GM23338 (cell line): Measurements from ENCODE around the gene C1orf141. TPM values are rescaled to one million over a fixed set of nuclear protein-coding genes. Genes with fewer than 3 reads are reported as not detected.

Source experiments
- ATAC-seq: fragments of 200-7000 bp; cut with Tn5 transposase; 3 replicates; pipeline ENCODE4 v1.9.1; 2020
- DNase-seq: peaks from one replicate; pipeline ENCODE4 v3.0.0-alpha.2; 2015; ENCODE audit warnings: low spot score
- H2AFZ ChIP-seq: fragments of 200-600 bp; sonication (generic); 2 replicates; pipeline ENCODE4 v1.8.0; 2016; ENCODE audit warnings: antibody characterized with exemption, mild to moderate bottlenecking, moderate library complexity
- H3F3A ChIP-seq: fragments of 200-600 bp; sonication (generic); replicated peaks from 2 replicates; pipeline ENCODE4 v1.8.0; 2017; ENCODE audit warnings: antibody characterized with exemption, mixed run types, low read depth
- H3K27ac ChIP-seq: fragments of 200-600 bp; sonication (generic); 2 replicates; pipeline ENCODE4 v1.6.1; 2016; ENCODE audit warnings: low read depth
- H3K27me3 ChIP-seq: fragments of 200-600 bp; sonication (generic); 2 replicates; pipeline ENCODE4 v1.8.0; 2016; ENCODE audit warnings: mild to moderate bottlenecking, mixed run types, moderate library complexity; ENCODE audit not compliant: insufficient read depth
- H3K36me3 ChIP-seq: fragments of 200-600 bp; sonication (generic); 2 replicates; pipeline ENCODE4 v1.8.0; 2016; ENCODE audit warnings: mild to moderate bottlenecking; ENCODE audit not compliant: insufficient read depth
- H3K4me1 ChIP-seq: fragments of 200-600 bp; sonication (generic); 2 replicates; pipeline ENCODE4 v1.8.0; 2016; ENCODE audit warnings: mild to moderate bottlenecking, moderate library complexity; ENCODE audit not compliant: insufficient read depth
- H3K4me2 ChIP-seq: fragments of 200-600 bp; sonication (generic); 2 replicates; pipeline ENCODE4 v1.7.1; 2017; ENCODE audit warnings: mixed run types
- H3K4me3 ChIP-seq: fragments of 200-600 bp; sonication (generic); 2 replicates; pipeline ENCODE4 v1.6.1; 2016; ENCODE audit warnings: mixed run types
- H3K79me2 ChIP-seq: fragments of 200-600 bp; sonication (generic); replicated peaks from 2 replicates; pipeline ENCODE4 v1.8.0; 2017; ENCODE audit warnings: mild to moderate bottlenecking; ENCODE audit not compliant: insufficient read depth
- H3K9me2 ChIP-seq: fragments of 200-600 bp; sonication (generic); 2 replicates; pipeline ENCODE4 v1.8.0; 2017; ENCODE audit not compliant: insufficient read depth
- H4K20me1 ChIP-seq: fragments of 200-600 bp; sonication (generic); replicated peaks from 2 replicates; pipeline ENCODE4 v1.8.0; 2017; ENCODE audit warnings: mild to moderate bottlenecking; ENCODE audit not compliant: insufficient read depth
- H3K27ac Mint-ChIP-seq: 2 replicates; pipeline ENCODE4 v1.8.0; 2020; ENCODE audit warnings: inconsistent platforms, mild to moderate bottlenecking, moderate library complexity, mixed read lengths
- H3K27me3 Mint-ChIP-seq: 3 replicates; pipeline ENCODE4 v1.8.0; 2022; ENCODE audit warnings: low read depth, mild to moderate bottlenecking, moderate library complexity, mixed read lengths, inconsistent platforms; ENCODE audit not compliant: insufficient read depth, poor library complexity
- H3K36me3 Mint-ChIP-seq: 3 replicates; pipeline ENCODE4 v1.8.0; 2021; ENCODE audit warnings: low read depth, mild to moderate bottlenecking, inconsistent platforms, moderate library complexity, mixed read lengths
- H3K4me1 Mint-ChIP-seq: 3 replicates; pipeline ENCODE4 v1.8.0; 2020; ENCODE audit warnings: mild to moderate bottlenecking, inconsistent platforms, mixed read lengths
- H3K4me3 Mint-ChIP-seq: 3 replicates; pipeline ENCODE4 v1.8.0; 2021; ENCODE audit warnings: moderate library complexity, mild to moderate bottlenecking, inconsistent platforms, mixed read lengths
- H3K9me3 Mint-ChIP-seq: 3 replicates; pipeline ENCODE4 v1.8.0; 2020; ENCODE audit warnings: moderate library complexity, mild to moderate bottlenecking, inconsistent platforms, mixed read lengths
- EZH2 ChIP-seq: fragments of 200-600 bp; sonication (generic); IDR thresholded peaks from one replicate; pipeline ENCODE4 v1.8.0; 2017; ENCODE audit warnings: antibody characterized with exemption, mild to moderate bottlenecking, low read depth; ENCODE audit not compliant: unreplicated experiment
- EZH2phosphoT487 ChIP-seq: fragments of 200-600 bp; sonication (generic); IDR thresholded peaks from one replicate; pipeline ENCODE4 v1.8.1; 2018; ENCODE audit warnings: antibody characterized with exemption; ENCODE audit not compliant: unreplicated experiment
- JUNB ChIP-seq: IDR thresholded peaks from one replicate; pipeline ENCODE4 v1.6.1; 2016; ENCODE audit warnings: antibody characterized with exemption; ENCODE audit not compliant: unreplicated experiment
- POLR2AphosphoS5 ChIP-seq: IDR thresholded peaks from 2 replicates; pipeline ENCODE4 v1.6.1; 2016; ENCODE audit warnings: antibody characterized with exemption, low read depth
- polyA plus RNA-seq: library from polyadenylated mRNA; unstranded; fragments of >200 nt; fragmentation: Nextera tagmentation; extraction: Ambion mirVana; gene quantifications from 2 replicates; pipeline ENCODE4 v1.2.1, GENCODE V29; 2016
- total RNA-seq: library from RNA; depleted of rRNA; stranded (reverse); fragments of >200 nt; shearing (Covaris generic); gene quantifications from 2 replicates; pipeline ENCODE4 v1.2.3, GENCODE V29; 2014
- TF ChIP-seq, protein P1 (sequence below): IDR thresholded peaks from one replicate; pipeline ENCODE4 v1.6.1; 2018; ENCODE audit warnings: antibody characterized with exemption; ENCODE audit not compliant: unreplicated experiment
- TF ChIP-seq, protein P2 (sequence below): IDR thresholded peaks from 2 replicates; pipeline ENCODE4 v1.6.1; 2016; ENCODE audit warnings: antibody characterized with exemption
- TF ChIP-seq, protein P3 (sequence below): fragments of 250-450 bp; sonication (Bioruptor Pico); IDR thresholded peaks from 2 replicates; pipeline ENCODE4 v1.5.0; 2020; ENCODE audit warnings: mild to moderate bottlenecking, moderate library complexity

C1orf141 gene
- total and polyA plus RNA-seq, 2 experiments from 2014 or later, result not detected

DNA sequence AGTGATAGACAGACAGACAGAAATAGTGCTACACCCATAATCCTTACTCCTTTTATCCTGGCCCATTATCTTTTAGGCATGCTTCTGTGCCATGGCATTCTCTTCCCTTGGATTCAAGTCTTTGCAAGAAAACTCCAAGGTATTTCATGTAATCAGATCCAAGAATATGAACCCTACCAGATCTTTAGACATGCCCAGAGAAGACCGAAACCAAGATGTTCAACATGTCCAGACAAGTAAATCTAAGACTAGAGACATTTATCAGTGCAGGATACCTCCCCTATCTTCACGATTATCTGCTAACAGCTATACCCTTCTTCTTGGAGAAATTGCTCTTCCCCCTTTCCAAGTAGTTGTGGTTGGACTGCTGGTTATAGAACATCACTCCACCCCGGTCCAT, 11.8 kb upstream of the C1orf141 start:
- Histone ChIP-seq H3K4me3 (no peak overlapping the region), H4K20me1 (no peaks in the 10 kb centered on the region), H3K9me2 (0 out of 2 replicates have a peak, but pooled peaks cover 6% of the 10 kb centered on the region), H3K79me2 (no peaks in the 10 kb centered on the region), H3K36me3 (no peaks in the 10 kb centered on the region), H3K4me2 (no peak overlapping the region), H2AFZ (no peak overlapping the region), H3K27me3 (no peaks in the 10 kb centered on the region), H3F3A (no peaks in the 10 kb centered on the region), H3K4me1 (no peaks in the 10 kb centered on the region), H3K27ac (no peak overlapping the region)
- Mint-ChIP-seq H3K27me3 (peaks cover 2% of the 10 kb centered on the region), H3K4me3 (no peak overlapping the region), H3K4me1 (peaks cover 5% of the 10 kb centered on the region; the same call in 2 of the 3 replicates), H3K27ac (no peak overlapping the region), H3K36me3 (no peaks in the 10 kb centered on the region), H3K9me3 (no peaks in the 10 kb centered on the region; the same call in 2 of the 3 replicates)
- no peak for DNase-seq
- TF ChIP-seq POLR2AphosphoS5, result no peak
- TF ChIP-seq, protein P1, sequence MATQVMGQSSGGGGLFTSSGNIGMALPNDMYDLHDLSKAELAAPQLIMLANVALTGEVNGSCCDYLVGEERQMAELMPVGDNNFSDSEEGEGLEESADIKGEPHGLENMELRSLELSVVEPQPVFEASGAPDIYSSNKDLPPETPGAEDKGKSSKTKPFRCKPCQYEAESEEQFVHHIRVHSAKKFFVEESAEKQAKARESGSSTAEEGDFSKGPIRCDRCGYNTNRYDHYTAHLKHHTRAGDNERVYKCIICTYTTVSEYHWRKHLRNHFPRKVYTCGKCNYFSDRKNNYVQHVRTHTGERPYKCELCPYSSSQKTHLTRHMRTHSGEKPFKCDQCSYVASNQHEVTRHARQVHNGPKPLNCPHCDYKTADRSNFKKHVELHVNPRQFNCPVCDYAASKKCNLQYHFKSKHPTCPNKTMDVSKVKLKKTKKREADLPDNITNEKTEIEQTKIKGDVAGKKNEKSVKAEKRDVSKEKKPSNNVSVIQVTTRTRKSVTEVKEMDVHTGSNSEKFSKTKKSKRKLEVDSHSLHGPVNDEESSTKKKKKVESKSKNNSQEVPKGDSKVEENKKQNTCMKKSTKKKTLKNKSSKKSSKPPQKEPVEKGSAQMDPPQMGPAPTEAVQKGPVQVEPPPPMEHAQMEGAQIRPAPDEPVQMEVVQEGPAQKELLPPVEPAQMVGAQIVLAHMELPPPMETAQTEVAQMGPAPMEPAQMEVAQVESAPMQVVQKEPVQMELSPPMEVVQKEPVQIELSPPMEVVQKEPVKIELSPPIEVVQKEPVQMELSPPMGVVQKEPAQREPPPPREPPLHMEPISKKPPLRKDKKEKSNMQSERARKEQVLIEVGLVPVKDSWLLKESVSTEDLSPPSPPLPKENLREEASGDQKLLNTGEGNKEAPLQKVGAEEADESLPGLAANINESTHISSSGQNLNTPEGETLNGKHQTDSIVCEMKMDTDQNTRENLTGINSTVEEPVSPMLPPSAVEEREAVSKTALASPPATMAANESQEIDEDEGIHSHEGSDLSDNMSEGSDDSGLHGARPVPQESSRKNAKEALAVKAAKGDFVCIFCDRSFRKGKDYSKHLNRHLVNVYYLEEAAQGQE, result no peak
- TF ChIP-seq EZH2phosphoT487, result no peak
- TF ChIP-seq, protein P2, sequence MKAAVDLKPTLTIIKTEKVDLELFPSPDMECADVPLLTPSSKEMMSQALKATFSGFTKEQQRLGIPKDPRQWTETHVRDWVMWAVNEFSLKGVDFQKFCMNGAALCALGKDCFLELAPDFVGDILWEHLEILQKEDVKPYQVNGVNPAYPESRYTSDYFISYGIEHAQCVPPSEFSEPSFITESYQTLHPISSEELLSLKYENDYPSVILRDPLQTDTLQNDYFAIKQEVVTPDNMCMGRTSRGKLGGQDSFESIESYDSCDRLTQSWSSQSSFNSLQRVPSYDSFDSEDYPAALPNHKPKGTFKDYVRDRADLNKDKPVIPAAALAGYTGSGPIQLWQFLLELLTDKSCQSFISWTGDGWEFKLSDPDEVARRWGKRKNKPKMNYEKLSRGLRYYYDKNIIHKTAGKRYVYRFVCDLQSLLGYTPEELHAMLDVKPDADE, result no peak
- TF ChIP-seq, protein P3, sequence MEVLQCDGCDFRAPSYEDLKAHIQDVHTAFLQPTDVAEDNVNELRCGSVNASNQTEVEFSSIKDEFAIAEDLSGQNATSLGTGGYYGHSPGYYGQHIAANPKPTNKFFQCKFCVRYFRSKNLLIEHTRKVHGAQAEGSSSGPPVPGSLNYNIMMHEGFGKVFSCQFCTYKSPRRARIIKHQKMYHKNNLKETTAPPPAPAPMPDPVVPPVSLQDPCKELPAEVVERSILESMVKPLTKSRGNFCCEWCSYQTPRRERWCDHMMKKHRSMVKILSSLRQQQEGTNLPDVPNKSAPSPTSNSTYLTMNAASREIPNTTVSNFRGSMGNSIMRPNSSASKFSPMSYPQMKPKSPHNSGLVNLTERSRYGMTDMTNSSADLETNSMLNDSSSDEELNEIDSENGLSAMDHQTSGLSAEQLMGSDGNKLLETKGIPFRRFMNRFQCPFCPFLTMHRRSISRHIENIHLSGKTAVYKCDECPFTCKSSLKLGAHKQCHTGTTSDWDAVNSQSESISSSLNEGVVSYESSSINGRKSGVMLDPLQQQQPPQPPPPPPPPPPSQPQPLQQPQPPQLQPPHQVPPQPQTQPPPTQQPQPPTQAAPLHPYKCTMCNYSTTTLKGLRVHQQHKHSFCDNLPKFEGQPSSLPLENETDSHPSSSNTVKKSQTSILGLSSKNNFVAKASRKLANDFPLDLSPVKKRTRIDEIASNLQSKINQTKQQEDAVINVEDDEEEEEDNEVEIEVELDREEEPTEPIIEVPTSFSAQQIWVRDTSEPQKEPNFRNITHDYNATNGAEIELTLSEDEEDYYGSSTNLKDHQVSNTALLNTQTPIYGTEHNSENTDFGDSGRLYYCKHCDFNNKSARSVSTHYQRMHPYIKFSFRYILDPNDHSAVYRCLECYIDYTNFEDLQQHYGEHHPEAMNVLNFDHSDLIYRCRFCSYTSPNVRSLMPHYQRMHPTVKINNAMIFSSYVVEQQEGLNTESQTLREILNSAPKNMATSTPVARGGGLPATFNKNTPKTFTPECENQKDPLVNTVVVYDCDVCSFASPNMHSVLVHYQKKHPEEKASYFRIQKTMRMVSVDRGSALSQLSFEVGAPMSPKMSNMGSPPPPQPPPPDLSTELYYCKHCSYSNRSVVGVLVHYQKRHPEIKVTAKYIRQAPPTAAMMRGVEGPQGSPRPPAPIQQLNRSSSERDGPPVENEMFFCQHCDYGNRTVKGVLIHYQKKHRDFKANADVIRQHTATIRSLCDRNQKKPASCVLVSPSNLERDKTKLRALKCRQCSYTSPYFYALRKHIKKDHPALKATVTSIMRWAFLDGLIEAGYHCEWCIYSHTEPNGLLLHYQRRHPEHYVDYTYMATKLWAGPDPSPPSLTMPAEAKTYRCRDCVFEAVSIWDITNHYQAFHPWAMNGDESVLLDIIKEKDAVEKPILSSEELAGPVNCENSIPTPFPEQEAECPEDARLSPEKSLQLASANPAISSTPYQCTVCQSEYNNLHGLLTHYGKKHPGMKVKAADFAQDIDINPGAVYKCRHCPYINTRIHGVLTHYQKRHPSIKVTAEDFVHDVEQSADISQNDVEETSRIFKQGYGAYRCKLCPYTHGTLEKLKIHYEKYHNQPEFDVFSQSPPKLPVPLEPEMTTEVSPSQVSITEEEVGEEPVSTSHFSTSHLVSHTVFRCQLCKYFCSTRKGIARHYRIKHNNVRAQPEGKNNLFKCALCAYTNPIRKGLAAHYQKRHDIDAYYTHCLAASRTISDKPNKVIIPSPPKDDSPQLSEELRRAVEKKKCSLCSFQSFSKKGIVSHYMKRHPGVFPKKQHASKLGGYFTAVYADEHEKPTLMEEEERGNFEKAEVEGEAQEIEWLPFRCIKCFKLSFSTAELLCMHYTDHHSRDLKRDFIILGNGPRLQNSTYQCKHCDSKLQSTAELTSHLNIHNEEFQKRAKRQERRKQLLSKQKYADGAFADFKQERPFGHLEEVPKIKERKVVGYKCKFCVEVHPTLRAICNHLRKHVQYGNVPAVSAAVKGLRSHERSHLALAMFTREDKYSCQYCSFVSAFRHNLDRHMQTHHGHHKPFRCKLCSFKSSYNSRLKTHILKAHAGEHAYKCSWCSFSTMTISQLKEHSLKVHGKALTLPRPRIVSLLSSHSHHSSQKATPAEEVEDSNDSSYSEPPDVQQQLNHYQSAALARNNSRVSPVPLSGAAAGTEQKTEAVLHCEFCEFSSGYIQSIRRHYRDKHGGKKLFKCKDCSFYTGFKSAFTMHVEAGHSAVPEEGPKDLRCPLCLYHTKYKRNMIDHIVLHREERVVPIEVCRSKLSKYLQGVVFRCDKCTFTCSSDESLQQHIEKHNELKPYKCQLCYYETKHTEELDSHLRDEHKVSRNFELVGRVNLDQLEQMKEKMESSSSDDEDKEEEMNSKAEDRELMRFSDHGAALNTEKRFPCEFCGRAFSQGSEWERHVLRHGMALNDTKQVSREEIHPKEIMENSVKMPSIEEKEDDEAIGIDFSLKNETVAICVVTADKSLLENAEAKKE (CRISPR knock-in tag), result no peak
- no peak for TF ChIP-seq JUNB
- TF ChIP-seq EZH2, result no peak
- no peak for ATAC-seq
